CD4-positive, alpha-beta T cell treated with Interleukin-21 for 1 hour (primary cell): ENCODE data around the gene ENTPD8.

Source experiments
- DNase-seq: peaks from one replicate; pipeline ENCODE4 v3.0.0-alpha.2; 2020

Gene ENTPD8, protein sequence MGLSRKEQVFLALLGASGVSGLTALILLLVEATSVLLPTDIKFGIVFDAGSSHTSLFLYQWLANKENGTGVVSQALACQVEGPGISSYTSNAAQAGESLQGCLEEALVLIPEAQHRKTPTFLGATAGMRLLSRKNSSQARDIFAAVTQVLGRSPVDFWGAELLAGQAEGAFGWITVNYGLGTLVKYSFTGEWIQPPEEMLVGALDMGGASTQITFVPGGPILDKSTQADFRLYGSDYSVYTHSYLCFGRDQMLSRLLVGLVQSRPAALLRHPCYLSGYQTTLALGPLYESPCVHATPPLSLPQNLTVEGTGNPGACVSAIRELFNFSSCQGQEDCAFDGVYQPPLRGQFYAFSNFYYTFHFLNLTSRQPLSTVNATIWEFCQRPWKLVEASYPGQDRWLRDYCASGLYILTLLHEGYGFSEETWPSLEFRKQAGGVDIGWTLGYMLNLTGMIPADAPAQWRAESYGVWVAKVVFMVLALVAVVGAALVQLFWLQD

GRCh38 chr9:137441289-137441934, at the start of gene ENTPD8:
Gene ENTPD8 (minus strand): TSS chr9:137441357. CDS start chr9:137438285, 3,072 bp downstream.
- no peak for DNase-seq

DNA sequence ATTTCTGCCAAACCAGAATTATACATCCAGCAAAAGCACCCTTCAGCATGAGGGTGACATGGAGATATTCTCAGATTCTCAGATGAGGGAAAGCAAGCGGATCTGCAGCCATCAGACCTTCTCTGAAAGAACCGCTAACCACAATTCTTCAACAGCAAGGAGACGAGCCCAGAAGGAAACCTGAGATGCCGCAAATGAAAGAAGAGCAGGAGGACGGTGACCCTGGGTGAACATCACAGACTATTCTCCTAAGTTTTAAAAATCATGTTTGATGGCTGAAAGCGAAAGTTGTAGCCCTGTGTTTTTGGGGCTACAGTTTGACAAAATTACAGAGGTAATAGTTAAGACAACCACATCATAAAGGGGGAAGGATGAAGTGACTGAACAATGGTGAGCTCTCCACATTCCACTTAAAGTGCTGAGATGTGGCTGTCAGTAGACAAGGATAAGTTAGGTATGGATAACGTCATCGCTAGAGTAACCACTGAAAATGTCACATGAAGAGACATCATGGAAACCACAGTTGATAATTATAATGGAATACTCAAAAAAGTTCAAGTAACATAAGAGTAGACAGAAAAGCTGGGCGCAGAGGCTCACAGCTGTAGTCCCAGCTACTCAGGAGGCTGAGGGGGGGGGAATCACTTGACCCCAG, 49.5 kb upstream of the ENTPD8 start:
- DNase-seq: no peak

- no peak for DNase-seq
Measured at GRCh38 chr9:137488906-137489305, 47.7 kb upstream of the ENTPD8 start.

DNA sequence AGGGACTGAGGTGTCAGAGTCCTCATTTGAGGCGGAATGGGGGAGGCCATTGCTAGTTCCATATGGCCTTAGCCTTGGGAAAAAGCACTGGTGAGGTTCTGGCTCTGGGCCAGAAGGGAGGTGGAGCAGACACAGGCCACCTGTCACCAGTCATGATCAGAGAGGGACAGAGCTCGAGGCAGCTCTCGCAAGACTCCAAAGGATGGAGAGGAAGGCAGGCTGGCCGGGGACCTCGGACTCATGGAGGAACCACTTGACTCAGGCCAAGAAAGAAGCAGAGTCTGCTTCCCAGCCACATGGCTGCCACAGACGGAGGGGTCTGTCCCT, 47.1 kb upstream of the ENTPD8 start:
- no peak for DNase-seq

DNA sequence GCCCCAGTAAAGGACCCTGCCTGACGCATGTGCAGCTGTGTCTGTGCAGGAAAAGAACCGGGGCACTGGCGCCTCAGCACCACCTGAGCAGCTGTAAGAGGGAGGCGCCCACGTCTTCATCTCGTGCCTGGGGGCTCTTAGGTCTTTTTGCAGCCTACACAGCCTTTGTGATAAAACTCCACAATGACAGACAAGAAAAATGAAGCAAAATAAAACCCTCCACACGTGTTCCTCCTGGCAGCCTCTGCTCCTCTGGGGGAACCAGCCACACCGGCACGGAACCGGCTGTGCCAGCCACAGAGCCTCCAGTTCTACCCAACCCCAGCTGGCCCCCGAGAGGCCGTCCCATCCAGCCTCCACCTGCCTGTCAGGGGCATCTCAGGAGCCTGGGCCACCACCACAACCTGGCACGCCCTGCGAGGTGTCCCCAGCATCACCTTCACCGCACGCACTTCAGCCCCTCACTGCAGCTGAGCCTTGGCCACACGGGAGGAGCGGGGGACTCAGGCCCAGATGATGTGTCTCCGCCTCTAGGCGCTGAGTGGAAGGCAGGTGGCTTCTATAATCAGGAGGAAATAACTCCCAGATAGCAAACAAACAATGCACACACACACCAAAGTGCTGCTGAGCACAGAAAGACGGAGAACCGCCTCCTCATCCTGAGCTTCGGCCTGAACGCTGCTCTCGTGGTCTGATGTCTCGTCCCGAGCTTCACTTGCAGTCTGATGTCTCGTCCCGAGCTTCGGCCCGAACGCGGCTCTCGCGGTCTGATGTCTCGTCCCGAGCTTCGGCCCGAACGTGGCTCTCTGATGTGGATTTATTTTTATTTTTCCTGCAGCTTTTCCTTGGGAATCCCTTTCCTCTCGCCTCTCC, 46.5 kb upstream of the ENTPD8 start:
- no peak for DNase-seq

DNA sequence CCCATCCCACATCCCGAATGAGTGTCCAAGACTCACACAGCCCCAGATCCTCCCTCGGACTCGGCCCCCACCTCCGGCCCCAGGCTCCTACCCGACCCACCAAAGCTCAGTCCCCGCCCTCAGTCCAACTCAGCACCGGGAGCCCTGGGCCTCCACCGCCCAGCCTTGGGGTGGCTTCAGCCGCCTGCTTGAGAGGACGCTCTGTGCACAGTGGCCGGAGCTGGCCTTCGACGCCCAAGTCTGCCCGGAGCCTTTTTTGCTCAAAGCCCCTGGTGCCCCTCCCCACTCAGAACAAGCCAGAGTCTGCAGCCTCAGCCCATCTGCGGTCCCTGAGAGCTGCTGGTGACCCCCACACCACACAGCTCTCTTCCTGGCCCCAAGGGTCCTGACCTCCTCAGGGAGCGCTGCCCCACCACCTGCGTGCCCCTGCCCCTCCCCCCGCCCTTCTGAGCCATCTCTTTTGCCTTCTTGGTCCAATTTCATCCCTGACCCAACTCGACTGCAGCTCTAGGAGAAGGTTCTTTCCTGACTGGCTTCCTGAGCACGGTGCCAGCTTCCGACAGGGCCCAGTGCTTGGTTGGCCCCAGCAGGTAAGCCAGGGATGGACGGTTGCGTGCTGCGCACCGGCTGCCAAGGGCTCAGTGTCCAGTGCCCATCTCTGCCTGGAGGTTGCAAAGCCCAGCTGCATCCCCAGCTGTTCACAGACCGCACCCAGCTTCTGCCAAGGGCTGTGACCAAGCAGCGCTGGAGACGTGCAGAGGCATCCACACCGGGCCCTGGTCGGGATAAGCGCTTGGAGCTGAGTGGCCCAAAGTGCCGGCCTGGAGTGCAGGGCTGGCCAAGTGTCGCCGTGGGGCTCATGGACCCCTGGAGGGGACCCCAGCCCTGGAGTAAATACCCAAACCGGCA, 45.6 kb upstream of the ENTPD8 start:
- no peak for DNase-seq

GRCh38 chr9:137486141-137486490, 45.0 kb upstream of the ENTPD8 start:
- no peak for DNase-seq

DNA sequence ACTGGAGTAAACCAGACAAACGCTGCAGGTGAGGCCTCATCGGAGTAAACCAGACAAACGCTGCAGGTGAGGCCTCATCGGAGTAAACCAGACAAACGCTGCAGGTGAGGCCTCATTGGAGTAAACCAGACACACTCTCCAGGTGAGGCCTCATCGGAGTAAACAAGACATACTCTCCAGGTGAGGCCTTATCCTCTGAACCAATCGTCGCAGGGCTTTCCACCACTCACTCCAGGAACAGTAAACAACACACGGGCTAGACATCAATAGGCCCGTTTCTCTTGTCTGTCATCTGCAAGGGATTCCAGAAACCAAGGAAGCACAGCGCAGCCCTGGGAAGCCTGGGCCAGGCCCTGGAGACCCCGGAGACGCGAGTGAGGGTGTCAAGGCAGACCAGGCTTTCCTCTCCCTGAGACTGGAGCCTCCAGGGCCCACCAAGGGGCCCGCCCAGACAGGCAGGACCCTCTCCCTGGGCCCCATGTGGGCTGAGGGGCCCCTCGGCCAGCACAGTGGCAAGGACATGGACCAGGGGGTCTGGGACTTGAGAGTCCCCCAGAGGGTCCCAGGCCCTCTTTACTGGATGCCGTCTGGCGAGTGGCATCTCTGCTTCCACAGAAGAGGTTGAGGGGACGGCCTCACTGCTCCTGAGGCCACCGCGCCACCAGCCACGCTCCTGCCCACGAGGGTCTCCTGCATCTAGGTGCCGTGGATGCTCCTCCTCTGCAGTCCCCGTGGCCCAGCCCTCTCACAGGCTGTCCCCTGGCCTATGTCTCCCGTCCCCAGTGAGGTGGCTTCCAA, 44.4 kb upstream of the ENTPD8 start:
- no peak for DNase-seq

DNA sequence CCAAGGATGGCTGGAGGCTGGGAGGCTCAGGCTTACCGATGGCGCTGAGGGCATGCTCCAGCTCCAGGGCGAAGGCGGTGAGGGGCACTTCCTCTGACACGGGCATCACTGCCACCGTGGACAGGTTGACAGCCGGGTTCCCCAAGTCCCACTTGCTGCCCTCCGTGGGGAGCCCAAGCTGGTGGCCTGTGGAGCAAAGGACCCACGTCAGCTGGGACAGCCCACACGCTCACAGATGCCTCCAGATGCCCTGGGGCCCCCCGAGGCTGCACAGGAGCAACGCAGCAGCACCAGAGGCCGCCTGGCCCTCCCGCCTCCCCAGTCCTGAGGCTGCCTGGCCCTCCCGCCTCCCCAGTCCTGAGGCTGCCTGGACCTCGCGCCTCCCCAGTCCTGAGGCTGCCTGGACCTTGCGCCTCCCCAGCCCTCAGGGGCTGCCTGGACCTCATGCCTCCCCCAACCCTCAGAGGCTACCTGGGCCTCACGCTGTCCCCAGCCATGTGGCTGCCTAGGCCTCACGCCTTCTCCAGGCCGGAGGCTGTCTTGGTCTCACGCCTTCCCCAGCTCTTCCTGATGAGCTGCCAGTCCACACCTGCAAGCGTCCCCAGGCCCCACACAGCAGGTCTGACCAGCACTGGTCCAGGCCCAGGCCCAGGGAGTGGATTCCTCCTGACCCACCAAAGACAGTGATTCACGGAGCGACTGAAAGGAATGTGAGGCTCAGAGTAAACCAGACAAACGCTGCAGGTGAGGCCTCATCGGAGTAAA, 43.6 kb upstream of the ENTPD8 start:
- DNase-seq: no peak

DNA sequence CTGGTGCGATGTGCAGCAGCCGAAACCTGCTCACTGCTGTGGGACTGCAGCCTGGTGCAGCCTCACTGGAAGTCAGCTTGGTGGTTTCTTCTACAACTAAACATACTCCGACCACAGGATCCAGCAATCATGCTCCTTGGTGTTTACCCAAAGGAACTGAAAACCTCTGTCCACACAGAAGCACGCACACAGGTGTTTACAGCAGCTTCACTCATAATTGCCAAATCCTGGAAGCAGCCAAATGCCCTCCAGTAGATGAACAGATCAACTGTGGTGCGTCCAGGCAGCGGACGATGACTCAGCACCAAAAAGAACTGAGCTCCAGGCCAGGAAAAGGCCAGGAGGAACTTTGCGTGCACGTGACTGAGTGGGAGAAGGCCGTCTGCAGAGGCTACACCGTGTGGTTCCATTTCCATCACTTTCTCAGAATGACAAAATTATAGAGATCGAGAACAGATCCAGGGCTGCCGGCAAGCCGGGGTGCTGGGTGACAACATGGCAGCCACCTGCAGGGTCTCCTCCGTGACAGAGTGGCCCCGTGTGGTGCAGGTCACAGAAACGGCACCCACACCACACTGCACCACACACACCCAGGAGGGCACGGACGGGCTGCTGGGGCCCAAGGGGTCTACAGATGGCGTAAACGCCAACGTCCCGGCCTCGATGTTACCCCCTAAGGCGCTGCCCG, 41.1 kb upstream of the ENTPD8 start:
- DNase-seq: no peak

GRCh38 chr9:137480686-137481683, 39.8 kb upstream of the ENTPD8 start:
- no peak for DNase-seq

DNA sequence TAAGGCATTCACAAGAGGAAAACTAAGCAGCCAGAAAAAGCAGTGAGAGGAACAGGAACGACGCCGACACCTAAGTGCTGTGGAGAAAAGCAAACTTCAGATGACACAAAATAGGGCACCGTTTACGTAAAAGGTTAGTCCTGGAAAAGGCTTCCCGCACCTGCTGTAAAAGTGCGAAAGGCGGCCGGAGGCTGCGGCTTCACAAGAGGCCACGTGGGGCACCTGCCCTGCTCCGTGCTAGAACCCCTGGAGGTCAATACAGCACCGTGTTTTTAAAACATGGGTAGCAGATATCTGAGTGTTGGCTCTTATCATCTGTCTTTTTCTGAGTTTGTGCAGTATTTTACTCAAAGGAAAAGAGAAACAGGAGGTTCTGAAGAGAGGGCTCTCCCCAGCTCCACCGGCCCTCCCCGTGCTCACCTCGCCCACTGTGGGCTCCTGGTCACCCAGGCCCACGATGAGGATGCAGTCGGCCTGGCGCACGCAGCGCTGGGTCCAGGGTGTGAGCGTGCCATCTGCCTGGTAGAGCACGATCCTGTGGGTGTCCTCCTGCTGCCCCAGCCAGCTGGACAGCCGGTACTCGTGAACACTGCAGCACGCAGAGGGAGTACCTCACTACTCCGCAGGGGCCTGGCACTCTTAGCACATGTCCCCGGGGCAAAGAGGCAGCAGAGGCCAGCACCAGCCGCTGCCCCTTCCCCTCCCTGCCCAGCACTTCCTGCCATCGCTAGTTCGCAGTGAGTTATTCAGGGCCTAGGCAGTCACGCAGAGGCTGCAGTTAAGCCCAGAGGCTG, 38.9 kb upstream of the ENTPD8 start:
- no peak for DNase-seq

- no peak for DNase-seq
Measured at GRCh38 chr9:137478962-137479861, 38.1 kb upstream of the ENTPD8 start.

DNA sequence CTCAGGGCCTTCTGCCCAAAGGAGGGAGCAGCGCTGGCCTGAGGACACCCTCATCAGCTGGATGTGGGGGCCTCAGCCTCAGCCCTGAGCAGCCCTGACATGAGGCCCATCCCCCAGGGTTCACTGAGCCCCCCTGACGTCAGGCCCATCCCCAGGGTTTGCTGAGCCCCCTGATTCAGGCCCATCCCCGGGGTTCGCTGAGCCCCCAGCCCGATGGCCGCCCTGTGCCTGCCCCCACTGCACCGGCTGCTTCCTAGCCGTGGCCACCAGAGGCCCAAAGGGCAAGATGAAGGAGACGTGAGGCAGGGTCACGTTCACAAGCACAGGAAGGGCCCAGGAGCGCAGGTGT, 37.4 kb upstream of the ENTPD8 start:
- no peak for DNase-seq

- no peak for DNase-seq
Measured at GRCh38 chr9:137477778-137478612, 36.8 kb upstream of the ENTPD8 start.

GRCh38 chr9:137476856-137477255, 35.7 kb upstream of the ENTPD8 start:
- DNase-seq: no peak
